Smooth muscle cell (in vitro differentiated cells): ENCODE measurements around the gene KCNMA1. TPM values are rescaled to one million over a fixed set of nuclear protein-coding genes. Genes with fewer than 3 reads are reported as not detected.
A peak's percentile ranks its signal among the peaks of the same experiment; 100 is the strongest.
"Not testable (repeated sequence)": the region's sequence is repeated elsewhere in the genome, so short reads cannot be mapped to it uniquely, and the experiment has no call there.

ENCODE experiments used
- DNase-seq: peaks from one replicate; lab custom pipeline; 2025; ENCODE audit not compliant: unreplicated experiment; lab: John Stamatoyannopoulos, UW
- H2AFZ ChIP-seq: fragments of 200-600 bp; sonication (generic); 2 replicates; pipeline ENCODE4 v1.6.0; 2016; ENCODE audit warnings: antibody characterized with exemption, low read depth, mild to moderate bottlenecking
- H3F3A ChIP-seq: fragments of 200-600 bp; sonication (generic); 2 replicates; pipeline ENCODE4 v1.6.0; 2017; ENCODE audit warnings: antibody characterized with exemption, low read depth
- H3K27ac ChIP-seq: fragments of 200-600 bp; sonication (generic); 2 replicates; pipeline ENCODE4 v1.5.1; 2016; ENCODE audit warnings: low read depth, mild to moderate bottlenecking
- H3K27me3 ChIP-seq: fragments of 200-600 bp; sonication (generic); 2 replicates; pipeline ENCODE4 v1.6.1; 2016; ENCODE audit warnings: low read depth, mild to moderate bottlenecking
- H3K36me3 ChIP-seq: fragments of 200-600 bp; sonication (generic); 2 replicates; pipeline ENCODE4 v1.5.1; 2016; ENCODE audit warnings: low read depth
- H3K4me1 ChIP-seq: fragments of 200-600 bp; sonication (generic); 2 replicates; pipeline ENCODE4 v1.5.1; 2016; ENCODE audit warnings: low read depth
- H3K4me2 ChIP-seq: fragments of 200-600 bp; sonication (generic); 2 replicates; pipeline ENCODE4 v1.6.0; 2016; ENCODE audit warnings: mild to moderate bottlenecking
- H3K4me3 ChIP-seq: fragments of 200-600 bp; sonication (generic); 2 replicates; pipeline ENCODE4 v1.5.1; 2016; ENCODE audit warnings: mild to moderate bottlenecking
- H3K79me2 ChIP-seq: fragments of 200-600 bp; sonication (generic); 2 replicates; pipeline ENCODE4 v1.6.0; 2016; ENCODE audit warnings: low read depth, mild to moderate bottlenecking
- H3K9ac ChIP-seq: fragments of 200-600 bp; sonication (generic); 2 replicates; pipeline ENCODE4 v1.6.0; 2016; ENCODE audit warnings: low read depth
- H3K9me3 ChIP-seq: fragments of 200-600 bp; sonication (generic); replicated peaks from 2 replicates; pipeline ENCODE4 v1.5.1; 2016; ENCODE audit warnings: low read depth
- H4K20me1 ChIP-seq: fragments of 200-600 bp; sonication (generic); 2 replicates; pipeline ENCODE4 v1.6.0; 2016; ENCODE audit warnings: low read depth
- CTCF ChIP-seq: fragments of 200-600 bp; sonication (generic); IDR thresholded peaks from 2 replicates; pipeline ENCODE4 v1.5.1; 2017; ENCODE audit warnings: borderline replicate concordance, mild to moderate bottlenecking, antibody characterized with exemption; ENCODE audit not compliant: insufficient read depth, poor library complexity, severe bottlenecking
- WGBS: methylation state at CpG from one replicate; pipeline ENCODE4 v1.1.7; 2016; ENCODE audit warnings: low lambda C conversion rate; 5-methylcytosine and 5-hydroxymethylcytosine counted together
- polyA plus RNA-seq: library from polyadenylated mRNA; unstranded; fragments of >200 nt; fragmentation: Nextera tagmentation; extraction: Ambion mirVana; gene quantifications from 2 replicates; pipeline ENCODE4 v1.2.1, GENCODE V29; 2016
- total RNA-seq: library from RNA; depleted of rRNA; stranded (reverse); fragments of >200 nt; gene quantifications from 2 replicates; pipeline ENCODE4 v1.2.3, GENCODE V29; 2014

The KCNMA1 gene
- total and polyA plus RNA-seq, 2 experiments from 2014 or later = 9.1 to 23.4 TPM

GRCh38 chr10:77661674-77662073 is 24.1 kb upstream of the KCNMA1 start:
- no peak overlapping the region for H3K4me2 ChIP-seq
- H3F3A ChIP-seq = no peaks in the 10 kb centered on the region
- no peak for TF ChIP-seq CTCF
- no peak for DNase-seq
- H3K36me3 ChIP-seq = no peaks in the 10 kb centered on the region
- no peak overlapping the region for H3K4me3 ChIP-seq
- H2AFZ ChIP-seq = no peak overlapping the region
- H3K79me2 ChIP-seq = no peaks in the 10 kb centered on the region
- H3K4me1 ChIP-seq = peaks cover 8% of the 10 kb centered on the region
- no peaks in the 10 kb centered on the region for H4K20me1 ChIP-seq
- no peak overlapping the region for H3K9ac ChIP-seq
- 61% methylated on average over 6 of the region's 6 CpGs for WGBS
- no peak overlapping the region for H3K27ac ChIP-seq
- H3K9me3 ChIP-seq = no peaks in the 10 kb centered on the region
- no peaks in the 10 kb centered on the region for H3K27me3 ChIP-seq

- H3K79me2 ChIP-seq = no peaks in the 10 kb centered on the region
- no peak overlapping the region for H3K4me3 ChIP-seq
- DNase-seq = no peak
- H3K9ac ChIP-seq = no peak overlapping the region
- no peaks in the 10 kb centered on the region for H3F3A ChIP-seq
- no peaks in the 10 kb centered on the region for H3K36me3 ChIP-seq
- H2AFZ ChIP-seq = no peak overlapping the region
- no peak overlapping the region for H3K27ac ChIP-seq
- H3K9me3 ChIP-seq = no peaks in the 10 kb centered on the region
- WGBS = 71% methylated on average over 3 of the region's 3 CpGs
- H3K4me2 ChIP-seq = no peak overlapping the region
- H3K27me3 ChIP-seq = no peaks in the 10 kb centered on the region
- TF ChIP-seq CTCF = no peak
- no peaks in the 10 kb centered on the region for H4K20me1 ChIP-seq
- peaks cover 8% of the 10 kb centered on the region for H3K4me1 ChIP-seq
Measured at GRCh38 chr10:77661100-77661499, 23.5 kb upstream of the KCNMA1 start.

DNA sequence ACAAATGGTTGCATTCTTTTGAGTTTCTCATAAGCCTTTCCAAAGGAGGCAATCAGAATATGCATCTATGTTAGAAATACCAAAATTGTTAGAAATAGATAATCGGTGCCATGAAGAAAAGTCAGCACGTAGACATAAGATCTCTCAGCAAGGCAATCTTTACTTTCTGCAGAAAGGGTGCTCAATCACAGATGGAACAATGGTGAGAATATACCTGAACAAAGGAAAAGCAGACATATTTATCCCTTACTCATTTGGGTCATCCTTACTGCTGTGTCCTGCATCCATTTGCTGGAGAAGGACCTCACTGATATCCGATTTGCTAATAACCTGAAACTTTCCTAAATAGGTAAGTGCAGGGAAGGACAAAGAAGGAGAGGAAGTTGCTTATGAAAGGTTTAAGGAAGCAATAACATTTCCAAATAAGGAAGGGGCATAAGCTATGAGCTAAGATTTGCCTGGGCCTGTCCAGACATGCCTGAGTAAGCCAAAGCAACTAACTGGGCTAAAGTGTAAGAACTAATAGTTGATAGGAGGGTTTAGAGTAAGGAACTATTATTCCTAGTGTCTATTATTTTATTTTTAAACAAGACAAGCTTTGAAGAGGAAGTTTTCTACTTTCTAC is 21.6 kb upstream of the KCNMA1 start:
- 94% methylated on average over 3 of the region's 3 CpGs for WGBS
- H3K4me2 ChIP-seq = peak overlapping the region; percentile 10
- H4K20me1 ChIP-seq, H3K36me3 ChIP-seq, H3F3A ChIP-seq, H3K79me2 ChIP-seq, H3K9me3 ChIP-seq, H3K27me3 ChIP-seq, H3K4me1 ChIP-seq, DNase-seq, H3K4me3 ChIP-seq: not testable (repeated sequence)
- H3K9ac ChIP-seq = peak overlapping the region; percentile 63
- peak overlapping the region; percentile 77 for H2AFZ ChIP-seq
- H3K27ac ChIP-seq = peak overlapping the region; percentile 85

DNA sequence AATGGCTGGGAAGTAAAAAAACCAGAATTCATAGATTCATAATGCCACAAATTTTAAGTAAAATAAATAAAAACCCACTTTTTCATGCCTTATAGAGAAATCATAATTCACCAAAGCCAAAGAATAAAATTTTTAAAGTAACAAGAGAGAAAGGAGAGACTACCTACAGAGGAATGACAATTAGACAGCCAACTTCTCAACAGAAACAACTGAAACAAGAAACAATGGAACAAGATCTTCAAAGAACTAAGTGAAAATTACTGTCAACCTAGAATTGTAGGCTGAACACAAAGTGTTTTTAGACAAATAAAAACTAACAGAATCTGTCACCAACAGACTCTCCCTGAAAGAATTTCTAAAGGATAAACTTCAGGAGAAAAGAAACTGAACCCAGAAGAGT is 15.6 kb upstream of the KCNMA1 start:
- DNase-seq = no peak

More for the DNA sequence above, 15.6 kb upstream of the KCNMA1 start:
- Histone ChIP-seq H3K4me3 (no peak overlapping the region), H2AFZ (no peak overlapping the region), H3K27me3 (no peaks in the 10 kb centered on the region), H4K20me1 (no peaks in the 10 kb centered on the region), H3K9ac (no peak overlapping the region), H3K79me2 (no peaks in the 10 kb centered on the region), H3K4me2 (no peak overlapping the region), H3F3A (no peaks in the 10 kb centered on the region), H3K27ac (no peak overlapping the region), H3K36me3 (no peaks in the 10 kb centered on the region), H3K9me3 (no peaks in the 10 kb centered on the region), H3K4me1 (no peaks in the 10 kb centered on the region)
- TF ChIP-seq CTCF = no peak
